SK-N-SH (cell line): ENCODE data around the gene PTPRG. TPM values are rescaled to one million over a fixed set of nuclear protein-coding genes. Genes with fewer than 3 reads are reported as not detected.

Source experiments
- CTCF ChIA-PET: fragments of 300-600, 350-600 bp; formaldehyde crosslinking; extraction: SDS; loops from one replicate; lab custom pipeline; 2021; lab: Yijun Ruan, JAX
- POLR2A ChIA-PET: fragments of 350-600 bp; sonication (Branson Sonifier 250); formaldehyde crosslinking; extraction: SDS; loops from one replicate; lab custom pipeline; 2020; ENCODE audit warnings: antibody characterized with exemption, inconsistent platforms; lab: Yijun Ruan, JAX
- DNase-seq: peaks from one replicate; pipeline ENCODE4 v3.0.0; 2012
- H2AFZ ChIP-seq: fragments of 200-600 bp; sonication (generic); 2 replicates; pipeline ENCODE4 v1.8.1; 2016; ENCODE audit warnings: antibody characterized with exemption, mild to moderate bottlenecking, low read depth
- H3F3A ChIP-seq: fragments of 200-600 bp; sonication (generic); replicated peaks from 2 replicates; pipeline ENCODE3; 2016; ENCODE audit warnings: antibody characterized with exemption, mild to moderate bottlenecking; ENCODE audit not compliant: insufficient read depth
- H3K27ac ChIP-seq, 2 experiments: fragments of 200-500 bp in 1 of 2; fragments of 200-600 bp in 1 of 2; sonication (Bioruptor generic) in 1 of 2; sonication (generic), shearing (Covaris generic) in 1 of 2; 2 replicates each; pipeline versions ENCODE4 v1.5.1 to v1.6.1; 2014 to 2016; ENCODE audit warnings: low read depth in 2 of 2, inconsistent platforms in 1 of 2, low read length in 1 of 2, mild to moderate bottlenecking in 1 of 2, mixed read lengths in 1 of 2
- H3K27me3 ChIP-seq: fragments of 200-600 bp; sonication (generic), shearing (Covaris generic); 2 replicates; pipeline ENCODE4 v1.6.1; 2016; ENCODE audit warnings: mixed run types; ENCODE audit not compliant: insufficient read depth
- H3K36me3 ChIP-seq, 2 experiments: fragments of 200-500 bp in 1 of 2; fragments of 200-600 bp in 1 of 2; sonication (Bioruptor generic) in 1 of 2; sonication (generic) in 1 of 2; replicated peaks in 1 of 2; 2 replicates each; pipeline versions ENCODE3 to v1.5.1; 2014 to 2016; ENCODE audit warnings: low read length in 1 of 2, mild to moderate bottlenecking in 1 of 2; ENCODE audit not compliant: insufficient read depth in 2 of 2, control insufficient read depth in 1 of 2
- H3K4me1 ChIP-seq, 2 experiments: fragments of 200-500 bp in 1 of 2; fragments of 200-600 bp in 1 of 2; sonication (Bioruptor generic) in 1 of 2; sonication (generic), shearing (Covaris generic) in 1 of 2; 2 replicates each; pipeline versions ENCODE4 v1.5.1 to v1.6.1; 2014 to 2016; ENCODE audit warnings: low read depth in 1 of 2, low read length in 1 of 2, mixed run types in 1 of 2; ENCODE audit not compliant: insufficient read depth in 2 of 2, control insufficient read depth in 1 of 2
- H3K4me2 ChIP-seq: fragments of 200-600 bp; sonication (generic), shearing (Covaris generic); 2 replicates; pipeline ENCODE4 v1.6.1; 2017; ENCODE audit warnings: mixed run types
- H3K4me3 ChIP-seq, 2 experiments: fragments of 200-500 bp in 1 of 2; fragments of 200-600 bp in 1 of 2; sonication (Bioruptor generic) in 1 of 2; sonication (generic), shearing (Covaris generic) in 1 of 2; 2 replicates each; pipeline versions ENCODE4 v1.5.1 to v1.8.1; 2014 to 2016; ENCODE audit warnings: low read depth in 2 of 2, inconsistent platforms in 1 of 2, low read length in 1 of 2, mild to moderate bottlenecking in 1 of 2, mixed read lengths in 1 of 2, moderate library complexity in 1 of 2
- H3K79me2 ChIP-seq: fragments of 200-600 bp; sonication (generic); 2 replicates; pipeline ENCODE4 v1.8.1; 2017; ENCODE audit warnings: mild to moderate bottlenecking; ENCODE audit not compliant: insufficient read depth
- H3K9ac ChIP-seq: fragments of 200-600 bp; sonication (generic); 2 replicates; pipeline ENCODE4 v1.6.1; 2017; ENCODE audit warnings: mixed run types
- H3K9me2 ChIP-seq: fragments of 200-600 bp; sonication (generic); 2 replicates; pipeline ENCODE4 v1.6.1; 2017; ENCODE audit warnings: mixed run types
- H3K9me3 ChIP-seq: fragments of 200-600 bp; sonication (generic); 2 replicates; pipeline ENCODE4 v1.6.1; 2017; ENCODE audit warnings: mixed run types, mild to moderate bottlenecking, moderate library complexity
- H4K20me1 ChIP-seq: fragments of 200-600 bp; sonication (generic); 2 replicates; pipeline ENCODE4 v1.6.1; 2017; ENCODE audit warnings: mild to moderate bottlenecking, mixed run types; ENCODE audit not compliant: insufficient read depth
- CHD2 ChIP-seq: fragments of 150-350 bp; IDR thresholded peaks from 2 replicates; pipeline ENCODE4 v1.6.1; 2018; ENCODE audit warnings: low read length; ENCODE audit not compliant: partially characterized antibody
- FOSL2 ChIP-seq: IDR thresholded peaks from 2 replicates; pipeline ENCODE4 v1.4.0; 2012; ENCODE audit warnings: low read depth, mild to moderate bottlenecking, moderate library complexity, borderline replicate concordance
- FOXJ3 ChIP-seq: sonication (generic); formaldehyde crosslinking; IDR thresholded peaks from 2 replicates; pipeline ENCODE4 v1.5.1; 2020; ENCODE audit warnings: mild to moderate bottlenecking, missing genetic modification reagents
- GABPA ChIP-seq: IDR thresholded peaks from 2 replicates; pipeline ENCODE4 v1.4.0; 2012; ENCODE audit warnings: low read depth, mild to moderate bottlenecking
- GATA2 ChIP-seq: sonication (generic); formaldehyde crosslinking; IDR thresholded peaks from 2 replicates; pipeline ENCODE4 v1.5.0; 2020; ENCODE audit warnings: mild to moderate bottlenecking, missing genetic modification reagents
- IRF3 ChIP-seq: fragments of 150-350 bp; IDR thresholded peaks from 2 replicates; pipeline ENCODE4 v1.6.1; 2016; ENCODE audit warnings: mild to moderate bottlenecking, low read depth, low read length
- NFIC ChIP-seq: IDR thresholded peaks from 2 replicates; pipeline ENCODE4 v1.4.0; 2012; ENCODE audit warnings: borderline replicate concordance
- RAD21 ChIP-seq: IDR thresholded peaks from 2 replicates; pipeline ENCODE4 v1.6.1; 2012; ENCODE audit warnings: mild to moderate bottlenecking, low read length
- REST ChIP-seq: IDR thresholded peaks from 2 replicates; pipeline ENCODE4 v1.6.1; 2012; ENCODE audit warnings: mild to moderate bottlenecking, low read depth, low read length, moderate library complexity
- RXRA ChIP-seq: IDR thresholded peaks from 2 replicates; pipeline ENCODE4 v1.4.0; 2012; ENCODE audit warnings: low read depth, mild to moderate bottlenecking, borderline replicate concordance
- SIN3A ChIP-seq: IDR thresholded peaks from 2 replicates; pipeline ENCODE4 v1.6.1; 2012; ENCODE audit warnings: low read depth, mild to moderate bottlenecking, low read length, moderate library complexity, borderline replicate concordance
- TCF12 ChIP-seq: IDR thresholded peaks from 2 replicates; pipeline ENCODE4 v1.4.0; 2012
- WGBS: methylation state at CpG from one replicate; pipeline ENCODE4 v1.1.6; 2017; ENCODE audit warnings: low lambda C conversion rate; 5-methylcytosine and 5-hydroxymethylcytosine counted together
- polyA plus RNA-seq, 3 experiments: library from polyadenylated mRNA; depleted of rRNA; stranded (reverse); fragments of >200 nt; gene quantifications; 2 replicates each; pipeline ENCODE4 v1.2.3, GENCODE V29; 2012

PTPRG gene
- polyA plus RNA-seq, 1 of the 3 experiments (the other 2 are of a cell fraction): 14.1 TPM

GRCh38 chr3:61743067-61743466 lies 181.7 kb downstream of the PTPRG start (continued):
- TF ChIP-seq REST (no peak), GATA2 (CRISPR knock-in tag) (no peak), SIN3A (no peak), GABPA (no peak), IRF3 (no peak), FOSL2 (no peak), RXRA (no peak), RAD21 (no peak), TCF12 (no peak), CHD2 (no peak)
- TF ChIP-seq, all 33 proteins: peak for 0

DNA sequence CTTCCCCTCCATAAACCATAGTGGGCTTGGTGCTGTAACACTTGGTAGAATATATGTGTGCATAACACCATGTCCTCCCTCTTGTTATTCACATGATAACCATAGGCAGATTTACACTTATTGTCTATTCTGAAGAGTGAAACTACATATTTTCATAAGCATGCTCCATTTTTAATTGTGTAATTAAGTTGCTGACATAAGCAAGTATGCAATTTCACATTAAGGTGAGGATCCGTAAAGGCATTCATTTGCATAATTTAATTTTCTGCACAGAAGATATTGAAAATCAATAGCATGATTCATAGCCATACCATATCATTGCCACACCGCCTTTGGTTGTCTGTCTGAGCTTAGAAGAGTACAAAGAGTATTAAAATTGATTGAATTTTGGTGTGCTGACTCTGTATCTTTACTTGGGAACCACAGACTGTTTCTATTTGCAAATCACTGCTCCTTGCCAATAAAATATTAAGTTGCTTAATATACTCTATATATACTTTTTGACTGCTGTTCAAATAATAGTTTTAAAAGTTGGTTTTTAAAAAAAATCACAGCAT lies 182.4 kb downstream of the PTPRG start:
- no peaks in the 10 kb centered on the region for H3K36me3 ChIP-seq
- no peaks in the 10 kb centered on the region for H3K27me3 ChIP-seq
- no peak overlapping the region for H3K27ac ChIP-seq
- no peaks in the 10 kb centered on the region for H3K9me3 ChIP-seq
- no peak overlapping the region for H3K4me3 ChIP-seq
- no peak for DNase-seq
- no peak overlapping the region for H2AFZ ChIP-seq
- peaks cover 12% of the 10 kb centered on the region; the same call in 1 of the 2 replicates for H3K79me2 ChIP-seq
- POLR2A ChIA-PET: no interaction called here
- H3F3A ChIP-seq: no peaks in the 10 kb centered on the region
- no peak overlapping the region for H3K4me2 ChIP-seq
- WGBS: 65% methylated on average over 2 of the region's 2 CpGs
- H3K9ac ChIP-seq: no peak overlapping the region
- H3K9me2 ChIP-seq: no peaks in the 10 kb centered on the region
- CTCF ChIA-PET: no interaction called here
- H4K20me1 ChIP-seq: no peaks in the 10 kb centered on the region; the same call in 1 of the 2 replicates
- no peaks in the 10 kb centered on the region for H3K4me1 ChIP-seq
- TF ChIP-seq NFIC: no peak

GRCh38 chr3:61748288-61748687 lies 186.9 kb downstream of the PTPRG start:
- ChIA-PET POLR2A (no interaction called here), CTCF (no interaction called here)
- Histone ChIP-seq H3K27me3 (no peaks in the 10 kb centered on the region), H3K4me3 (no peak overlapping the region), H3K9me2 (no peaks in the 10 kb centered on the region), H4K20me1 (no peaks in the 10 kb centered on the region; the same call in 1 of the 2 replicates), H3K36me3 (no peaks in the 10 kb centered on the region), H3K4me1 (no peaks in the 10 kb centered on the region; a peak in 1 of 4 replicates), H2AFZ (no peak overlapping the region), H3K9ac (no peak overlapping the region), H3K9me3 (no peaks in the 10 kb centered on the region), H3K4me2 (no peak overlapping the region), H3K79me2 (peaks cover 9% of the 10 kb centered on the region; the same call in 1 of the 2 replicates), H3K27ac (no peak overlapping the region), H3F3A (no peaks in the 10 kb centered on the region)
- WGBS: 98% methylated on average over 3 of the region's 3 CpGs
- TF ChIP-seq FOXJ3: no peak
- no peak for DNase-seq
